SKM-1 (cell line): ENCODE data around the gene RAB18.
"Not testable (repeated sequence)": the region's sequence is repeated elsewhere in the genome, so short reads cannot be mapped to it uniquely, and the experiment has no call there.

Experiments used
- DNase-seq: peaks from one replicate; lab custom pipeline; 2025; ENCODE audit not compliant: unreplicated experiment; lab: John Stamatoyannopoulos, UW

Gene RAB18

GRCh38 chr10:27504007-27504807 lies at the start of gene RAB18:
Gene RAB18, plus strand, starts transcription at chr10:27504304. Its CDS starts 66 bp downstream, at chr10:27504370.
- peak; percentile 79 for DNase-seq

GRCh38 chr10:27454837-27455236 lies 49.3 kb upstream of the RAB18 start:
- DNase-seq = no peak

GRCh38 chr10:27457261-27457945 lies 46.7 kb upstream of the RAB18 start:
- DNase-seq = peak; percentile 71

- DNase-seq = no peak
These were observed 46.1 kb upstream of the RAB18 start for GRCh38 chr10:27457966-27458365.

- DNase-seq = no peak
These were observed 42.8 kb upstream of the RAB18 start for GRCh38 chr10:27461312-27461711.

- no peak for DNase-seq
These were observed 40.1 kb upstream of the RAB18 start for GRCh38 chr10:27463961-27464360.

- DNase-seq = peak; percentile 40
These were observed 39.1 kb upstream of the RAB18 start for GRCh38 chr10:27464993-27465392.

GRCh38 chr10:27465596-27465995 lies 38.5 kb upstream of the RAB18 start:
- DNase-seq = not testable (repeated sequence)

GRCh38 chr10:27470885-27471284 lies 33.2 kb upstream of the RAB18 start:
- DNase-seq = no peak

GRCh38 chr10:27474741-27475140 lies 29.4 kb upstream of the RAB18 start:
- no peak for DNase-seq

GRCh38 chr10:27479016-27479415 lies 25.1 kb upstream of the RAB18 start:
- DNase-seq = no peak

GRCh38 chr10:27481486-27481885 lies 22.6 kb upstream of the RAB18 start:
- peak; percentile 2 for DNase-seq

- no peak for DNase-seq
These were observed 20.8 kb upstream of the RAB18 start for GRCh38 chr10:27482984-27483956.

GRCh38 chr10:27485368-27485767 lies 18.7 kb upstream of the RAB18 start:
- DNase-seq = no peak

- DNase-seq = no peak
These were observed 18.1 kb upstream of the RAB18 start for GRCh38 chr10:27485986-27486385.

- no peak for DNase-seq
These were observed 13.3 kb upstream of the RAB18 start for GRCh38 chr10:27490807-27491206.

- DNase-seq = peak; percentile 9
These were observed 9.8 kb upstream of the RAB18 start for GRCh38 chr10:27494116-27494805.

- no peak for DNase-seq
These were observed 8.0 kb upstream of the RAB18 start for GRCh38 chr10:27496137-27496536.

GRCh38 chr10:27500096-27500495 lies 4.0 kb upstream of the RAB18 start:
- DNase-seq = no peak

GRCh38 chr10:27500886-27501285 lies 3.2 kb upstream of the RAB18 start:
- no peak for DNase-seq
